HG03442 (cell line): ENCODE data around the gene MEP1B.

ENCODE experiments used
- ATAC-seq: cut with Tn5 transposase; IDR thresholded peaks from one replicate; pipeline ENCODE4 v1.9.1; 2021; ENCODE audit warnings: mild to moderate bottlenecking, moderate library complexity; ENCODE audit not compliant: unreplicated experiment

MEP1B gene

DNA sequence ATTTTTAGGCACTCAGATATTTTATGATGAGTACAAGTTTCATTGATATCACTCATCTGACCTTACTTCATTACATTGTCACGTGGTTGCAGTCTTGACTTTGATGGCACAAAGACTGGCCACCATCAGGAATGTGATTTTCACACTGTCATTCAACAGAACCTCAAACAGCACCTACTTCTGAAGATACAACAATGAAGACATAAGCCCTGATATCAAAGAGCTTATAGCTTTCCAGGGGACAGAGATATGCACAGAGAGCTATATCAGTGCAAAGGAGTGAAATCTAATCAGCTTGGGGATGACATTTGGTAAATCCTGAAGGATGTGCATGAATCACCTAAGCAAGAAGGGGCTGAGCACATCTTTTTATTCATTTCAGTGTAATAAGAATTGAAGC, 72.3 kb downstream of the MEP1B start:
- ATAC-seq, result no peak

DNA sequence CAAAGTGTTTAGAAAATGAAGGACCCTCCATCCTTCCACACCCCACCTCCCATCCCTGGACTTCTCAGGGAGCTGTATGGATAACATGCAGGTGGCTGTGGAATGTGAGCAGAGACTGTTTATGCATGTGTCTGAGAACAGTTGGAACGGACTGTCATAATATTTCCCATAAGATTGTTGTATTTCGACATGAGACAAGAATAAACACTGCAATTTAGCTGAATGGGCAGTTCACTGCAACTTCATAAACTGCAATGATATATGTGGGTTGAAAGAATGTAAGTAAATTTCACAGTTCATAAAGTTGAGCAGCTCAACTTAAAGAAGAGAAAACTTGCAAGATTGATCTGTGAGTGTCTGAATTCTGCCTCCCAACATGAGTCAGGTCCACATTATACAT, 74.6 kb downstream of the MEP1B start:
- ATAC-seq, result no peak

DNA sequence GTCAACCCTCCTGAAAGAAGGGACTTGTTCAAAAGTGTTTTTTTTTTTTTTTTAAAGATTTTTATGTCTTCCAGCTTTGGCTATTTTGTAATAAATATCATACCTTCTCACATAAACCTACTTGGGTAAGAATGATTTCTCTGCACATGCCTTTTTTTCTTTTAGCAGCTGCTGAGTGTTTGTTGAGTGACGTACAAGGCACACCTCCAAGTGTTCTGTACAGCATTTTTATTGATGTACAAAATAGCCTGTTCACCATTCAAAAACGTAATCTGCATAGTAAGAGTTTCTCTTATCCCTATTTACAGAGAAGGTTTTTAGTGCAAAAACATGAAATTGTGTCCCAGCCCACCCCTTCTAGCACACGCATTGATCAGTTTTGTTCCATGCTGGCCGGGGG, 77.6 kb downstream of the MEP1B start:
- no peak for ATAC-seq
